ENCODE results near the gene NECAB3.

The NECAB3 gene

DNA sequence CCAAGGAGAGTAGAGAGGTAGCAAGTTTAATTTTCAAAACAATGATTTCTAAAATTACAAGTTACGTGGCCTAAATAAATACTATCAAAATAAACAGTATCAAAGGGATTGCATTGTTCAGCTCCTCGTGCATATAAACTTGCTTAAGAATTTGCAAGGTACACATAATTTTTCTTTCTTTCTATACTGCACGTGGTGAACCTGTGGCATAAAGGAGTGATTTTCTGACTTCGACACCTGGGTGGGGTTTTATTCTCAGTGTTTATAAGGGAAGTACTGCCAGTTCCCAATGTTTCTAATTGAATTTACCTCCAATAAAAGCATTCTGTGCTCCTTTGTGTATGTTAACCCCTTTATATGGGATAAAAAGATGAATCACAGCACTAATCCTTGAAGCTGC, 62.2 kb downstream of the NECAB3 start:
- H3K27ac ChIP-seq: no peak overlapping the region
- POLR2A ChIA-PET (ENCODE audit: low non-redundant PET): no interaction called here
- no peak for DNase-seq (ENCODE audit: low spot score)
- CTCF ChIA-PET: no interaction called here
- TF ChIP-seq CTCF (conservative IDR thresholded peaks at IDR 0.05; ENCODE audit: low read depth): no peak

DNA sequence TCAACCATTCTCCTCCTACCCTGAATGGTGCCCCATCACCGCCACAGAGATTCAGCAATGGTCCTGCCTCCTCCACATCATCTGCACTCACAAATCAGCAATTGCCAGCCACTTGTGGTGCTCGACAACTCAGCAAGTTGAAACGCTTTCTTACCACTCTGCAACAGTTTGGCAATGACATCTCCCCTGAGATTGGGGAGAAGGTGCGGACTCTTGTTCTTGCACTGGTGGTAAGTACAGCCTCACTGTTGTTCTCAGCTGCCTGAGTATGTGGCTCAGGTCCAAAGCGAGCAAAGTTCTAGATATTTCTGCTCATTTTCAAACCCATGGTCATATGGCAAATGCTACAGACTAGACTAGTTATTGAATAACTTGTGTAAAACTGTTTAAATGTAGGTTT, 63.1 kb downstream of the NECAB3 start:
- H3K27ac ChIP-seq: no peak overlapping the region
- POLR2A ChIA-PET (ENCODE audit: low non-redundant PET): no interaction called here
- DNase-seq (ENCODE audit: low spot score): no peak
- CTCF ChIA-PET: no interaction called here
- TF ChIP-seq CTCF (conservative IDR thresholded peaks at IDR 0.05; ENCODE audit: low read depth): no peak

DNA sequence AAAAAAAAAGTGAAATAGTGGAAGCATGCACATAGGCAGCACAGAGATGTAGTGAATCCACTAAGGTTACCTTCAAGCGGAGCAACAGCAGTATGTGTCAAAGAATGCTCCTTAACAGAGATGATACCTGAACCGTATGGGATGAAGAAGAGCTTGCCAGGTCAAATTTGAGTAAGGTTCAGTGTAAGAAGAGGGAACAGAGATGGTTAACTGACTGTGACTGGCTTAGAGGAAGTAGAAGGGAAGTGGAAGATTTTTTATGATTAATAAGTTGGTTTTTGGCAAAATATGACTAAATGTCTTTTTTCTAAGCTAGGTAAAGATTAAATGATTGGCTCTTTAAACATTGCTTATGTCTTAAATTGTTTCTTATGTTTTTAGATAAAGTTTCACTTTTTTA, 64.7 kb downstream of the NECAB3 start:
- no peak overlapping the region for H3K27ac ChIP-seq
- TF ChIP-seq CTCF (conservative IDR thresholded peaks at IDR 0.05; ENCODE audit: low read depth): no peak
- POLR2A ChIA-PET (ENCODE audit: low non-redundant PET): no interaction called here
- CTCF ChIA-PET: interaction anchor here (0.6 to 0.8 kb wide), 4 partner anchors 9 to 1733 kb away, joined by 3 to 4 read pairs (median 3); no protein-coding TSS in a partner anchor
- no peak for DNase-seq (ENCODE audit: low spot score)

All from RWPE1 (cell line).